Endothelial cell of coronary artery (primary cell): ENCODE data around the gene RNASE3. TPM values are rescaled to one million over a fixed set of nuclear protein-coding genes. Genes with fewer than 3 reads are reported as not detected.

Experiments
- total RNA-seq: library from RNA; depleted of rRNA; stranded (reverse); fragments of >200 nt; gene quantifications from 2 replicates; pipeline ENCODE4 v1.2.3, GENCODE V29; 2014

RNASE3 gene
- not detected in 2 replicates for total RNA-seq

DNA sequence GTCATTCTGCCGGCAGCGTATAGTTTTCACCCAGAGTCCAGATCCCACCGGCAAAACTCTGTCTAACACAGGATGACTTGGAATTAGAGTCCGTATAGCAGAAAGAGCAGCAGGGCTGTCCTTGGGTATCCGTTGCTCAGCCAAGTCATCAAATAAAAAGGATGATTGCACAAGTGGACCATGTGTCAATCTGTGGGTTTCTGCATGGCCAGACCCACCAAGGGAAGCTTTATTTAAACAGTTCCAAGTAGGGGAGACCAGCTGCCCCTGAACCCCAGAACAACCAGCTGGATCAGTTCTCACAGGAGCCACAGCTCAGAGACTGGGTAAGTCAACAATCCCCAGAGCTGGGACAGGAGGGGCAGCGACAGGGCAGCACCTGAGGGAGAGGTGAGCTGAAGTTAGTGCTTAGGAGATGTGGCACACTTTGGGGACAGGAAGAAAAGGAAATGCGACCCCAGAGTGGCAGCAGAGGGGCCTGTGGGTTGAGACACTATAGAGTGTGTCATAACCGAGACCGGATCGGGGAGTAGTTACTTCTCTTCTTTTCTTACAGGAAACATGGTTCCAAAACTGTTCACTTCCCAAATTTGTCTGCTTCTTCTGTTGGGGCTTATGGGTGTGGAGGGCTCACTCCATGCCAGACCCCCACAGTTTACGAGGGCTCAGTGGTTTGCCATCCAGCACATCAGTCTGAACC is at the start of gene RNASE3:
TSS of gene RNASE3 (plus strand) at position 260 of the 700 bp plus-strand sequence. CDS start at position 562, 302 bp downstream.

Other genes with a start within 250 kb of the RNASE3 start
- not detected in 2 replicates for gene OR6S1, start 249.7 kb upstream of the RNASE3 start, total RNA-seq
- gene RNASE4, start 206.8 kb upstream of the RNASE3 start, total RNA-seq: 6.6 and 6.7 TPM in 2 replicates
- 1.9 and 2.6 TPM in 2 replicates for gene ANG, start 202.6 kb upstream of the RNASE3 start, total RNA-seq
- not detected in 2 replicates for gene EDDM3A, start 145.5 kb upstream of the RNASE3 start, total RNA-seq
- not detected in 2 replicates for gene EDDM3B, start 123.0 kb upstream of the RNASE3 start, total RNA-seq
- gene RNASE6, start 110.1 kb upstream of the RNASE3 start, total RNA-seq: 0.09 TPM in 1 of 2 replicates, not detected in the other
- 46.7 and 82.6 TPM in 2 replicates for gene RNASE1, start 88.5 kb upstream of the RNASE3 start, total RNA-seq
- gene RNASE2, start 64.1 kb downstream of the RNASE3 start, total RNA-seq: not detected in 2 replicates
- 24.1 and 24.5 TPM in 2 replicates for gene METTL17, start 98.6 kb downstream of the RNASE3 start, total RNA-seq
- not detected in 2 replicates for gene SLC39A2, start 107.9 kb downstream of the RNASE3 start, total RNA-seq
- 0.09 TPM in 1 of 2 replicates, not detected in the other for gene NDRG2, start 133.7 kb downstream of the RNASE3 start, total RNA-seq
- gene TPPP2, start 138.8 kb downstream of the RNASE3 start, total RNA-seq: not detected in 2 replicates
- gene RNASE13, start 143.4 kb downstream of the RNASE3 start, total RNA-seq: not detected in 2 replicates
- not detected in 2 replicates for gene RNASE7, start 151.0 kb downstream of the RNASE3 start, total RNA-seq
- not detected in 2 replicates for gene RNASE8, start 166.4 kb downstream of the RNASE3 start, total RNA-seq
- gene ARHGEF40, start 178.9 kb downstream of the RNASE3 start, total RNA-seq: 4.2 and 12.1 TPM in 2 replicates
- gene ZNF219, start 207.3 kb downstream of the RNASE3 start, total RNA-seq: 2.5 and 2.8 TPM in 2 replicates
- gene TMEM253, start 209.7 kb downstream of the RNASE3 start, total RNA-seq: not detected in 2 replicates